ENCODE measurements around the gene ADGRD2.

DNA sequence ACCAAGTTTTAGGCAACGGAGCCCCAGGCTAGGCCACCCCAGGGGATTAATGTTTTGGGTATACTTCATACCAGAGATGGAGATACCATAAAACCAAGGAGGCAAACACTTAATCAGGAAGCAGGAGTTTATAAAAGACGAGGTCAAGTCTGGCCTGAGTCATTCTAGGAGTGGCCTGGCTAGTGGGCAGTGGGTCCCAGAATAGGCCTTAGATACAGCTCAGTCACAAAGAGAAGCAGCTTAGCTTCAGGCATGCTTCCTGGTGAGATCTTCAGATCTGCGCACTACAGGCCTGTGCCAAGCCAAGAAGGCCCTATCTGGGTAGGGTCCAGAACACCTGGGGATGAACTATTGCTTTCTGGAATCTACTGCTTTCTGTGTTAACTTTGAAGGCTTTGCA is 77.5 kb downstream of the ADGRD2 start:
- no peak for TF ChIP-seq POLR2A (IDR thresholded peaks at IDR 0.05)
- TF ChIP-seq, protein P1, sequence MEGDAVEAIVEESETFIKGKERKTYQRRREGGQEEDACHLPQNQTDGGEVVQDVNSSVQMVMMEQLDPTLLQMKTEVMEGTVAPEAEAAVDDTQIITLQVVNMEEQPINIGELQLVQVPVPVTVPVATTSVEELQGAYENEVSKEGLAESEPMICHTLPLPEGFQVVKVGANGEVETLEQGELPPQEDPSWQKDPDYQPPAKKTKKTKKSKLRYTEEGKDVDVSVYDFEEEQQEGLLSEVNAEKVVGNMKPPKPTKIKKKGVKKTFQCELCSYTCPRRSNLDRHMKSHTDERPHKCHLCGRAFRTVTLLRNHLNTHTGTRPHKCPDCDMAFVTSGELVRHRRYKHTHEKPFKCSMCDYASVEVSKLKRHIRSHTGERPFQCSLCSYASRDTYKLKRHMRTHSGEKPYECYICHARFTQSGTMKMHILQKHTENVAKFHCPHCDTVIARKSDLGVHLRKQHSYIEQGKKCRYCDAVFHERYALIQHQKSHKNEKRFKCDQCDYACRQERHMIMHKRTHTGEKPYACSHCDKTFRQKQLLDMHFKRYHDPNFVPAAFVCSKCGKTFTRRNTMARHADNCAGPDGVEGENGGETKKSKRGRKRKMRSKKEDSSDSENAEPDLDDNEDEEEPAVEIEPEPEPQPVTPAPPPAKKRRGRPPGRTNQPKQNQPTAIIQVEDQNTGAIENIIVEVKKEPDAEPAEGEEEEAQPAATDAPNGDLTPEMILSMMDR (IDR thresholded peaks at IDR 0.05), result no peak
